ENCODE measurements around the gene OTULIN.

- TF ChIP-seq CTCF (IDR thresholded peaks at IDR 0.05; ENCODE audit: low read depth, low read length, missing input control) (no peak), REST (IDR thresholded peaks at IDR 0.05) (no peak), EGR1 (IDR thresholded peaks at IDR 0.05; ENCODE audit: low read depth in 2 of 2) (no peak), FOXA1 (IDR thresholded peaks at IDR 0.05) (no peak)
Observed at GRCh38 chr5:14662721-14663260, 1.7 kb upstream of the OTULIN start.

Data from liver (tissue), 3 donors.